Measurements from ENCODE around the gene AGBL1.

Gene AGBL1

DNA sequence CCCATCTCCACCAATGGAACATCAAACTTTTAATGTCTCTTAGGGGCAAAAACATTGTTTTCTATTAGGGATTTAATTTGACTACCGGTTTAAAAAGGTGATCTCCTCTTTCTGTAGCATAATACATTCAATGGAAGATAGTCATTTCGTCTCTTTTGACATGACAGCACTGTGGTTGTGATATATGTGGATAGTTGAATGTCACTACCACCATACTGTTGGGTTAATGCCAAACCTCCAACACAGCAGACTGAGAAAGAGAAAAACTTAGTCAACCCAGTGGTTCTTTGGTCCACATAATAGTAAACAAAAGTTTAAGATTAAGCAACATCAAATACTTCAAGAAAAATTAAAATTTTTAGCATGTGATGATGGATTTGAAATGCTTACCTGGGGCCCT is 530.4 kb downstream of the AGBL1 start:
- no peak for DNase-seq

GRCh38 chr15:86611417-86612040 is 531.9 kb downstream of the AGBL1 start:
- peak; percentile 55 for DNase-seq

DNA sequence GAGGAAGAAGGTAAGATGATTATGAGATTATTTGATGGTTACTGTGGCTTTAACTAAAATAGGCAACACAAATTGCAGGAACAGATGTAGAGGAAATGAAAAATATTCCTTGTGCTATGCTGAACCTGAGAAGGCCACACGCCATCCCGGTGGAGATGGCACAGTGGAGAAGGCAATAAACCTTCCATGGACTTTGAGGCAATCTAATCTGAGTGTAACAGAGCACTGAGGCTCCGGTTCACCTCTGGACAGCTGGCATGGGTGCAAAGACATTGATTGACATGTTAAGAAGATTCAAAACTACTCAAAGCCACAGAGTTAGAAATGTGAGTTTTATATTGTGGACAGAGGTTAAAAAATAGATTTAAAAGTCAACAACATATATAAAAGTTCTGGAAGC is 535.7 kb downstream of the AGBL1 start:
- no peak for DNase-seq

- DNase-seq, result peak; percentile 21
Measured at GRCh38 chr15:86615816-86616215, 536.1 kb downstream of the AGBL1 start.

DNA sequence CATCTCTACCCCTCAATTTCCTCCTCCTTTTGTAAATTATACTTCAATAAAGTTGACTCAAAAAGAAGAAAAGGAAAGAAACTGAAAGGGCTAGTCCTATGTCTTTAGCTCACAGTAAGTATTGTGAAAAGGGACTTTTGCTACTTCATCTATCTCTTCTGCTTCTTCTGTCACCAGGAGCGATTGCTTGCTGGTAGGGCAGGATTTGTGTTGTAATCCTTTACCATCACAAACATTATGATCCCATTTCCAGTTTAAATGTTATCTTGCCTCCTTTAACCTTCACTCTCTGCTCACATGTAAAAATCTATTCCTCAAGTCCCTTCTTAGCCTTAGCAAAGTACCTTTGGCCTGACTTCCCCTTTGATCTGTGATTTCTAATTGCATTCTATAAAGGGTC is 537.1 kb downstream of the AGBL1 start:
- DNase-seq, result no peak

DNA sequence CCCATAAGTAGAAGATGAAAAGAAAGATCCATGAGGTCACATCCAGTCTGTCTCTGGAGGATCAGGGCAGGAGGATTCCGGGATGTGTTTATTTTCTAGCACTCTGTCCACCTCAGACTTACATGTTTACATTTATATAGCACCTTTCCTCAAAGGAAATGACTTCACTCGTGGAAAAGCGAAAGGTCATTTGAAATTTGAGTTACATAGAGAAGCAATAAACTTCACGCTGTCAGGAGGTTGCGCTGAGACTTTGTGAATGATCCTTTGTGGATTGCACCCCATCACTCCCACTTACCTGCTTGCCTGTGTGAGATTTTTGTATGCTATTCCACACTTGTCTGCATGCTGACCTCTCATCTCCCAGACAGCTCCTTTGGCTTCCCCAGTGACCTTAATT is 540.5 kb downstream of the AGBL1 start:
- DNase-seq, result no peak

DNA sequence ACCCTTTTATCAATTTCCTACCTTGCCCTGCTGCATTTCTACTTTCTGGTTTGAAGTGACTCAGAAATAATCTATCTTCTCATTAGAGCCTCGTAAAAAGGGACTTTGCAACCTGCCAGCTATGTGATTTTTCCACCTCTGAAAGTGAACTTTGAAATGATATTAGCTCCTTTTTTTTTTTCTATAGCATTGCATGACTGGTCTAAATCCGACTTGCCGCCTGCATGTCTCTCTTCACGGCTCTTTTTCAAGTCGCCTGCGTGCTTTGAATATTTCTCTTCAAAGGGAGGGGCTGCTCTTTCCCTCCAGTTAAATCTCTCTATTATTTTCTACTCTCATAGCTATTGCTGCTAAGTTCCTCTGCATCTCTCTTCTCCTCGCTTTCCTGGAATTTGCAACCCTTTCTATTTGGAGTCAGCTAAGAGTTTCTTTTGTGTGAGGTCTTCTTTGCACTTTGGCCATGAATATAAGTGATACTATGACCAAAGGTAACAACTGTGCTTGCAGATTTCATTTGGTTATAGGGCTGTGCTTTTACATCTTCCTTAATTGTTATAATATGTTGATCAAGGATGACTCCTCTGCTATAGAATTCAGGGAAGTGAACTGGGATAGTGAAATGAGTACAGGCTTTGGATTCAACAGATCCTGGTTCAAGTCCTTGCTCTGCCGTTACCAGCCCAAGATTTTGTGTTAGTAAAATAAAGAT is 541.1 kb downstream of the AGBL1 start:
- no peak for DNase-seq

- DNase-seq, result no peak
Measured at GRCh38 chr15:86623236-86623635, 543.6 kb downstream of the AGBL1 start.

GRCh38 chr15:86624261-86625036 is 544.8 kb downstream of the AGBL1 start:
- peak; percentile 64 for DNase-seq

GRCh38 chr15:86629409-86630356 is 550.0 kb downstream of the AGBL1 start:
- no peak for DNase-seq

DNA sequence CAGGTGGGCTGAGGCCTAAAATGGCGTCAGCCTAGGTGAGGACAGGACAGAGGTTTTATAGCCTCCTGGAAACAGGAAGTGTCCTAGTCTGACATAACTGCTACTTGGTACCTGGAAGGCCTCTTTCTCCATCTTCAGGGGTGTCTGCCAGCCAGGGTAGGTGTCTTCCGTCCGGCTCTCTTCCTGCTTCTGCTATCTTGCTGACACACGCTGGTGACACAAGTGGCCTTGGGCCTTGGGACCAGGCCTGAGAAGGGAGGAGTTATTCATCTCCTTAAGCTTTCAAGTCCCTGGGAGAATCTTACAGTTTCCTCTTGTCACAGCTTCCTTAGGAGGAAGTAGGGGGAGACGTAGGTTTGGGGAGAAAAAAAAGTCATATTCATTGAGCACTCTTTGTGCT is 551.3 kb downstream of the AGBL1 start:
- DNase-seq, result no peak

- no peak for DNase-seq
Measured at GRCh38 chr15:86634146-86634545, 554.5 kb downstream of the AGBL1 start.

GRCh38 chr15:86634992-86635638 is 555.4 kb downstream of the AGBL1 start:
- DNase-seq, result no peak

GRCh38 chr15:86644339-86644738 is 564.7 kb downstream of the AGBL1 start:
- no peak for DNase-seq

DNA sequence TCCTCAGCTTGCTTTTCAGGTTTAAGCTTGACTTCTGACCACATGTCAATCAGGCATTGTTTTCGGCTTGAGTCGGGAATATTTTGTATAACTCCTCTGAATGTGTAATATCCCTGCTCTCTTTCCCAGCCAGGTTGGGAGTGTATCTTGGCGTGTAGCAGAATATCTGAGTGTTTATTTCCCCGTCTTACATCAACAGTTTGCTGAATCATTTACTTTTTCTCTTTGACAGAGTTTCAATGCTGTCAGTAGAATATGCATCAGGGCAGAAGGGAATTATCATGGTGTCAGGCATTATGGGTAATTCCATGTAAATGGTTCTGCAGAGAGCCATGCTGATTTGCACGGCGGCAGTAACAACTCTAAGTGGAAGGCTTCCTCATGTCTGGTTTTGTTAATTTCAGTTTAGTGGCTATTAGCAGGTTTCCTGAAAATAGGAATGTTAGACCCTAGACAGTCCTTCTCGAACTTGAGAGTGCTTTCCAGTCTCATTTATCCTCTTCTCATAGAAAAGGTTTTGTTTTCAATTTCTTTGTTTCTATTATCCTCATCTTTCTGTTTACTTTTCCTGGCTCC is 566.3 kb downstream of the AGBL1 start:
- no peak for DNase-seq

DNA sequence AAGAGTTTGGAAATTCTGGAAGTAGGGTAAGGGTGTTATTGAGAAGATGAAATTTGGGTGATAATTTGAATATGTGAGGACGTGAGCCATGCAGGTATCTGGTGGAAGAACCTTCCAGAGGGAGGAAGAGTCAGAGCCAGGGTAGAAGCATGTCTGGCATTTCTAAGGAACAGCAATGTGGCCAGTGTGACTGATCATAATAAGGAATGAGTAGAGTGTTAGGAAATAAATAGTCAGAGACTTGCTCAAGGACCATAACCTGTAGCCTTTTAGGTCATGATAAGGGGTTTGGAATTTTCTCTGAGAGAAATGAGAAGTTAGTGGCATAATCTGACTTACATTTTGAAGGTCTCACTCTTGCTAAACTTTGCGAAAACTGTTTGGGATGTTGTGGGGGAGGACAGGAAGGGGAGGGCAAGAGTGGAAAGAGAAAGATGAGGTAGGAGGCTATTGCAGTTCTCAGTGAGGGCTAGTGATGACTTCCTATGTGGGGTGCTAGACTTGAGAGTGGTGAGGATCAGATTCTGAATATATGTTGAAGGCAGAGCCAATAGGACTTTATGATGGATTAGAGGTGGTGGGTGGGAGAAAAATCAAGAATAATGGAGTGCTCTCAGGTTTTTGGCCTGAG is 568.3 kb downstream of the AGBL1 start:
- no peak for DNase-seq

- no peak for DNase-seq
Measured at GRCh38 chr15:86649277-86649676, 569.6 kb downstream of the AGBL1 start.

DNA sequence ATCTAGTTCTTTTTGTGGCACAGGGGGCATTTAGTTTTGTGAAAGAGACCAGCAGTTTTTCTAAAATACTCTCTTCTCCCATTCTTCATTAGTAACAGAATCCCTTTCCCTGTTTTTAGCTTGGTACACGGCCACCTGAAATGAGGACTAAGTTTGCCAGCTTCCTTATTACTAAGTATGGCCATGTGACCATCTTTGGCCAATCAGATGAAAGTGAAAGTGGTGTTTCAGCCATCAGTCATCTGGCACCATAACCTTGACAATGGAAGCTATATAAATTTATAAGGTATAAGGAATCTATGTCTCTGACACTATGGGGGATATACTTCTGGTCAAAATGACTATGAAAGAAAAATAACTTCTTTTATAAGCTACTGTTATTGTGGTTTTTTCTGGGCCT is 570.4 kb downstream of the AGBL1 start:
- peak; percentile 11 for DNase-seq

DNA sequence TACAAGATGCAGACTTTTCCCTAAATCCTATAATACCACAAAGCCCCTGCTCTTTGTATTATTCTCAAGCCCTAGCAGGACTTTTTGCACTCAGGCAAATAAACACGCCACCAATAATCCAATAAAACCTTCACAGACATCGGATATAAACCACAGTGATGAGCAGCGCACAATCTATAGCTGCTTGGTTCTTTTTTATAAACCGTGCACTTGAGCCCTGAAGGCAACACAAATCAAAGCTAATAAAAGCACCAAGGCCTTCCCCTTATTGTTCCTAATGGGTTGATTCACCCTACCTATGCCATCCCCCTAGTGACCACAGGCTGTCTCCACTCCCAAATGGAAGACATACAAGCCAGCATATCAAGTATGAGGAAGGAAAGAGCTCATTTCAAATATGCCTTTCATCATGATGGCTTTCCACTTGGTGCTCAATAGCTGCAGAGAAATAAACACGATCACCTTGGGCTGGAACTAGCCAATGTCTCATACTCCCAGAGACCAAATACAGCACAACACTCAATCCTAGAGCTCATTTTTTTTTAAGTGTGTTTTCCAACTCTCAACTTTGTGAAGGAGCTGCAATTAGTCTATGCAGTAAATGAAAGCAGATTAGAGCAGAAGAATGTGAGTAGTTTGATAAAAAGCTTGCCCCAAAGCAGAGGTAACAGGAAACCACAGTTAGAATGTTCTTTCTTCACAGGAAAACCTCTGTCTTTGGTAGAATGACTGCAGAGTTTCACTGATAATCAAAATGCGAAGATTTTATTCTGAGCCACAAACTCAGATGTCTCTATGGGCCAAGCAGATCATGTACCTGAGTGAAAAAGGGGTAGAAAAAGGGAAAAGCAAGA is 573.9 kb downstream of the AGBL1 start:
- DNase-seq, result peak; percentile 38

GRCh38 chr15:86654501-86654900 is 574.8 kb downstream of the AGBL1 start:
- DNase-seq, result no peak

DNA sequence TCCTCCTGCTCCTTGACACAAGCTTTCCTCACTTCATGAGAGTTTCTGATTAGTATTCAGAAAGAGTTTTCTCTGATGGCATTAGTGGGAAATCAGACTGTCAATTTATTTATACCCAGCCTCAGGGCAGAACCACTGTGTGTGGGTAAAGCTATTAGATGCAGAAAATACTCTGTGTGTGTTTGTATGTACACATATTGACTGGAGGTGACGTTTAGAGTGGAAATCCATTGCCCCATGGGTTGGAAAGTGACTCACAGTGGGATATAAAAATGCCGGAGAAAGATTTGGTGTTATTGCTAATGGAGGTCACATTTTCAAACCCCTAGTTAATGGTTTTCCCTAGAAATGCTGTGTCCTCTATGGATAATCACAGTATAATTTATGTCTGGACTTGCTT is 577.6 kb downstream of the AGBL1 start:
- no peak for DNase-seq

All from CD4-positive, alpha-beta T cell treated with Interleukin-21 for 1 hour (primary cell).